Measurements from ENCODE around the gene ZFAND3. TPM values are rescaled to one million over a fixed set of nuclear protein-coding genes. Genes with fewer than 3 reads are reported as not detected.
"Not testable (repeated sequence)": the region's sequence is repeated elsewhere in the genome, so short reads cannot be mapped to it uniquely, and the experiment has no call there.

The ZFAND3 gene
- total RNA-seq, 1 donor from 2014 or later: 89.6 TPM

DNA sequence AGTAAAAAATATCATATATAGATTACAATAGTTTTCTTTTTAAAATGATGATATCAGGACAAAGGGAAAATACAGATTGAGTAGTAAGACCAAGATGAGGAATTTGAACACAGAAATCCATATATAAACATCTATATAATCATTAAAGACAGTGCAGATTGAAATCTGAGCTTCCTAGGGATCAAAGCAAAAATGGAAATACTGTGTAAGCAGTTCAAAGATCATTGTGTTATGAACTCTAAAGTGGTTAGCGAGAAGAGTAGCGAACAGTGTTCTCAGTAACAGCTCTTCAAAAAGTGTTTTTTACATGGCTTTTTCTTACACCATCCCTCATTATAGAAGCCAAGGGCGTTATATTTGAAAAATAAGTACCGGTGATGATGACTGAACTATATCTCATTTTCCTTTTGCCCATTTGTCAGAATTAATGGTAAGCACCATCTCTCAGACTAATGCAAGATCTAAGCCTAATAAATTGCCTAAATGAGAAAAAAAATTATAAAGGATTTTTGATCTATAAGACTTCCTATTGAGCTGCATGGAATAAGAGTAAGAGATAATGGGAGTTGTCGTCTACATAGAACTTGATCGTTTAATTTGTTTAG, 226.3 kb downstream of the ZFAND3 start:
- DNase-seq (ENCODE audit: low spot score): no peak

DNA sequence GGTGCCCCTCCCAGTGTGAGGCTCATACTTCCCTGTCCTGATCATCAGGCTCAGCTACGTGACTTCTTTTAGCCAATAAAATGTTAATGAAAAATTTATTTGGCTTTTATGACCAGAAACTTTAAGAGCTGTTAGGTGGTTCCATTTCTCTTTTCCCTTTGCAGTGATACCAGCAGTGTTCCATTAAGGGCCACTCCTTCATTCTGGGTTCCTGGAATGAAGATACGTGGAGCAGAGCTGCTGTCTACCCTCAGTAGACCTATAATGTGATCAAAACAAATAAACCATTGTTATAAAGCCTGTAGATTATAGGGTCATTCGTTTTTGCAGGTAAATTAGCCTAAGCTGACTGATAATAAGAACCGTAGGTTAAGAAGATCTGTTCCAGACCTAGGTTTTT, 228.0 kb downstream of the ZFAND3 start:
- no peak for DNase-seq (ENCODE audit: low spot score)

DNA sequence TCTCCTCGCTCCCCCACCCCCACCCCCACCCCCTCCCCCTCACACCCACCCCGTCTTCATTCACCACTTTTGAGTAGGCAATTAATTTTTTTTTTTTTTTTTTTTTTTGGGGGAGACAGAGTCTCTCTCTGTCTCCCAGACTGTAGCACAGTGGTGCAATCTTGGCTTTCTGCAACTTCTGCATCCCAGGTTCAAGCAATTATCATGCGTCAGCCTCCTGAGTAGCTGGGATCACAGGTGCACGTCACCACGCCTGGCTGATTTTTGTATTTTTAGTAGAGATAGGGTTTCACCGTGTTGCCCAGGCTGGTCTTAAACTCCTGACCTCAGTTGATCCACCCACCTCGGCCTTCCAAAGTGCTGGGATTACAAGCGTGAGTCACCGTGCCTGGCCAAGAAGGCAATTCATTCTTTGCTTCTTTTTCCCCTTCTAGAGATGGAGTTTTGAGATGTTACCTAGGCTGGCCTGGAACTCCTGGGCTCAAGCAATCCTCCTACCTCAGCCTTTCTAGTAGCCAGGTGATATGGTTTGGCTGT, 230.4 kb downstream of the ZFAND3 start:
- DNase-seq (ENCODE audit: low spot score): not testable (repeated sequence)

DNA sequence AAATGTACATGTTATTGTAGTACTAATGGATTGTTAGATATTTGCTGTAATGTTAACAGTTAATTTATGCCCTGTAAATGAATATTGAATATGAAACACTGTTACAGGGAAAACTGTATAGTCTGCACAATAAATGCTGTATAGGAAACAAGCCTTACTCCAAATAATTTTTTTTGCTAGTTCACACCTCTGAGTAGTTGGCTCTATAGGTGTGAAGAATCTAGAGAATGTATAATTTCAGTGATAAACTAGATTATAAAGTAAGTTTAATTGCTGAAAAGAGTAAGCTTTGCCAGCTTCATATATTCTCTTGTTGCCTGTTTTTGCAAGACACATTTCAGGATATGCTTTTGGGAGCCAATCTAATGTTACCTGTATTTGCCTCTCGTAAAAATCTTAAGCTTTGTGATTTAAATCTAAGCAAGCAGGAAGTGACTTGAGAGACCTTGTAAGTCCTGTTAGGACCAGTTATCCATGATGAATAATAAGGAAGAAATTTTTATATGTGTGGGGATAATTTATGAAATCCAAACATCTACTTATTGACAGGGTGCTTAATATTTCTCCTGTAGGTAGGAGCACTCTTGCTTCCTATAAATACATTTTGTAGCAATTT, 232.4 kb downstream of the ZFAND3 start:
- no peak for DNase-seq (ENCODE audit: low spot score)

DNA sequence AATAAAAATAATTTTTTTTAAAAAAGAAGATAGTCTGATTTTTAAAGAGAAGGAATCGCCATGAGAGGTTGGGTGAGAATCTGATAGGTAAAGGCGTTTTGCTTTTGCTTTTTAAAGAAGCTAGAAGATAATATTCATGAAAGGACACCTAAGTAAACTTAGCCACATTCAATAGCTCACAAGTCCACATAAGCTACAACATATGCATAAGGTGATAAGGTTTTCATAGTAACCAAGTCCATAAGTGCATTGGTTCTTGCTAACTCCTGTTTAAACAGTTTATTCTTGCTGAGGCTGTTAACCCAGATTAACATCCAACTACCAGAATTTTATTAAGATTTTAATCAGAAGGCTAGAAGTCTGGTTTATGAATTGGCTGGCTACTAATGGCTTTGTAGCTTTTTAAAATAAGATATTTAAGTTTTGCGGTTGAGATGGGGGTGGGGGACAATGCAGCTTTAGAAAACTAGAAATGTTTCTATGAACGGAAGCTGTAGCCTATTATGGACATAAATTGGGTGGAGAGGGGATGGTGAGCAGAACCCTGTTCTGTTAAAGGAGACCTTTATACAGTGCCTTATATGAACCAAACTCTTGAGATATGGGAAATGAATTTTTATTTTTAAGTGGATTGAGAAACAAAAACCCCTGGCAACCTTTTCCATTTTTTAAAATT, 235.1 kb downstream of the ZFAND3 start:
- no peak for DNase-seq (ENCODE audit: low spot score)

DNA sequence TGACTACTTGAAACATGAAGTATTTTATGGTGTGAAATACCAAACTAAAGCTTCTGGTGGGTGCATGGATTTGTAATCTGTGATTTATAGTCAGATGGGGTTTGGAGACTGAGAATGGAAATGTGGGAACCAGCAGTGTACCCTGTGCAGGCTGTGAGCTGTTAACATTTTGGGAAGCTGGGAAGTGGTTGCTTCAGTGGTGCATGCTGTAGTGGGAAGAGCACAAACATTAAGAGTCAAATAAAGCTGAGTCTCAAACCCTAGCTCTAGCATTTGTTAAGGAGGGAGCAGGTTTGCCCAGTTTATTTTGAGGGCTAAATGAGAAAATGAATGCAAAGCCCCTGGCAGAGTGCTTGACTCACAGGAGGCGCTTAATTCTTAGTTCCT, 235.7 kb downstream of the ZFAND3 start:
- no peak for DNase-seq (ENCODE audit: low spot score)

DNA sequence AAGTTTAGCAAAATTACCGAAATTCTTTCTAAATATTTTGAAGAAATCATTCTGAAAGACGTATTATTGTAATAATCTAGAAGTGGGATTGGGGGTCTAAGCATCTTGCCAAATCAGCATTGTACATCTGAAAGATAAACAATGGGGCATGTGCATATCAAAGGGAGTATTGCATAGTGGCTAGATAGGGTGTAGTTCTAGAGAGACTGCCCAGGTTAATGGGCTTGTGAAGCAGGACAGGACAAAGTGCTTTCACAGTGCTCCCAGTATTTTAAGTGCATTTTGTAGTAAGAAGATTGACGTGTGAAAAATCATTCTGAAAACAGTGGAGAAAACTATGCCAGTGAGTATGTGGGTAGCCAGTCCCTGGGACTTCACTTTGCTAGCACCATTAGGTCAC, 236.8 kb downstream of the ZFAND3 start:
- DNase-seq (ENCODE audit: low spot score): no peak

DNA sequence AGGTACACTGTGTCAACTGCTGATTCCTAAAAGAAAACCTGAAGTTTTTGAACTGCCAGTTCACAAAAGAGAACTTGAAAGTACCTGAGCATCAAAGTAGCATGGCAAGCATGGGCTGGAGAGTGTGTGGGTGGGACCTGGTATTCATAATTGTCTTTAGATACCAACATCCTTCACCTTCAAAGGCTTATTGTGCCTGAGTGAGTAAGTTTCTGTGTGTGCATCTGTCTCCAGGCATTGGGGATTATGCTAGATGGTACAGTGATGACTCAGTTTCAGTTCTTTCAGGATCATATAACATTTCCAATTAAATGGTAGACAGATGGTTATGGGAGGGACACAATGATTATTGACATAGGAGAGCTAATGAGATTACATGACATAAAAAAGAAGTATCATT, 238.5 kb downstream of the ZFAND3 start:
- DNase-seq (ENCODE audit: low spot score): no peak

DNA sequence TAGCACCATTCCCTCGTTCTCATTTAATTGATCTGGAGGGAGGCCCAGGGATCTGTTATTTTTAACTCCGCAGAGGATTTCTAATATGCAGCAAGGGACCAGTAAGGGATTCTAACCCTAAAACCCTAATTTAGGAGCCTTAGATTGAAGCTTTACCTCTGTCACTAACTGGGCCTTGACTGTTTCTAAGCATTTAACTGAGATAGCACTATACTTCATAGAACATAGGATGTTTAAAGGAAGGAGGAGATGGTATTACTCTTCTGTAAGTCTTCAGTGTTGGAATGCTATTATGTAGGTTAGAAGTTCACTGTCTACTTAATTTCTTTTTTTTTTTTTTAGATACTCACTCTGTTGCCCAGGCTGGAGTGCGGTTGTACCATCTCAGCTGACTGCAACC, 242.5 kb downstream of the ZFAND3 start:
- no peak for DNase-seq (ENCODE audit: low spot score)

DNA sequence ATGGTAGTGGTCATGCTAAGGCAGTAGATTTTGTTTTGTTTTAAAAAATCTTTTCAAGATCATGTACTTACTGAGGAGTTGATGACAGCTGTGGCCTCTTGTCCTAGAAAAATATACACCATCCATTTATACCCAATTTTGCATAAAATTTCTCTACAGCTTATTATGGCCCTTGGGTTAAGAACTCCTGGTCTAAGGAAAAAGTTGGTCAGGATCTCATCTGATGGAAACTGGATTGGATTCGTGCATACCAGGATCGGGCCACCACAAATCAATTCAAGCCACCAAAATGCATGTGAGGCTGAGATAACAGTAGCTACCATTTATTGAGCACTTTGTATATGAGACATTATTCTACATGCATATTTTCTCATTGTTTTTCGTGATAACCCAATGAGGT, 244.4 kb downstream of the ZFAND3 start:
- no peak for DNase-seq (ENCODE audit: low spot score)

DNA sequence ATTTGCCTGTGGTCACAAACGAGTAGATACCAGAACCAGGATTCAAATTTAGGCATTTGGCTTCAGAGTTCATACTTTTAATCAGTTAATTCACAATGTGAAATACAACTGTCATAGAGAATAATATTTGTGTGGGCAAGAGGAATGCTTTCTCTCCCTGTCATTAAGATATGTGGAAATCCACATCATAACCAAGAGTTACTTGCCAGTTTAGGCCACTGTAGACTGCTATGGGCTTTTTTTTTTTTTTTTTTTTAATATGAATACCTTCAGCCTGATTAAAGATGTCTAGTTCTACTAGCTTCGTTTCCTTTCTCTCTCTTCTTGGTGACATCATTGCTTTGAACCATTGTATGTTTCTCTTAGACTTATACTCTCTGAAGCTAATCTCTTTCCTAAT, 244.9 kb downstream of the ZFAND3 start:
- no peak for DNase-seq (ENCODE audit: low spot score)

DNA sequence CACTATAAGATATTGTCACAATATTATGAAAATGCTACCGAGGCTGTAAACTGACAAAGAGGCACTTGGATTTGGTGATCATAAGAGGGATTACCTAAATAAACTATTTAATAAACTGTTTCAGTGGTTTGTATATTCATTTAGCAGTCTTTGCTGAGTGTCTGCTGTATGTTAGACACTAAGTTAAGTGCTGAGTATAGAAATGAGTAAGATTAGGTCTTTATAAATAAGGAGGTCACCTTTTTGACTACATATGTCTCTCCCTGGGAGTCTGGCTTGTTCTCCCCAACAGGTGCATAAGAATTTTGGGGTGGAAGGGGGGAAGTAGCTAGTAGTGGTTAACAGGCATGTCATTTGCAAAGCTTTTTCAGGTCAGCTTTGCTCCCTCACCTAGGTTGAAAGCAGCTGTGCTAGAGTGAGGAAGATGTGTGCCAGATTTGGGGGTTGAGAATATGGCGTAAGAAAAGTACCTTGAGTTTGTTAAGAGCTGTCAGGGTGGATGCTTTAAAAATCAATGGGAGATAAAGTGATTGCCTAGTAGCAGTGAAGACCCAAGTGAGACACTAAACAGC, 246.3 kb downstream of the ZFAND3 start:
- no peak for DNase-seq (ENCODE audit: low spot score)

DNA sequence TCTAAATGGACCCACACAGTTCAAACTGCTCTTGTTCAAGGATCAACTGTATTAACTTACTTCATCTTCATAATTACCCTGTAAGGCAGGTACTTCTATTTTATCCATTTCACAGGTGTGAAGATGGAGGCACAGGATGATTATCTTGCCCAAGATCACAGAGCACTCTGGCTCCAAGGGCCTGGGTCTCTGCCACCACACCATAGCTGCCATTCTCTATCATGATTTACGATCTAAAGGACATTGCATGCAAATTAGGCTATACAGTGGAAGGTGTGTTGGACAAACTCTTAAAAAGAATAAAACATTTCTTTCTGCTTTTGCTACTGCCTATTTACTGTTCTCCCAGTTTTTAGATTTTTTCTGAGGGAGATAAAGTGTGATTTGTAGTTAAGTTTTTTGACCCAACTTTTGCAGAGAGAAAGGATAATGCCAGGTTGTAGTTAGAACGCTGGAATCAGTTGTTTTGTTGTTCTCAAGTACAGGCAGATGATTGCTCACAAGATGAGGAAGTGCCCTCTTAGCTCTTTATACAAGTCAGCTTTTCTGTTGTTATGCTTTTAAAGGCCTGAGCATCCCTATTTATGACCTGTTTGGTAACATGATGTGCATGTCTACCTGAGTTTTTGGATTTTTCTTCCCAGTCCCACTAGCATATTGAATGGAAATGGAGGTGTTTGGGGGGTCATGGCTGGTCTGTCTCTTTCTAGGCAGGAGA, 247.9 kb downstream of the ZFAND3 start:
- no peak for DNase-seq (ENCODE audit: low spot score)

DNA sequence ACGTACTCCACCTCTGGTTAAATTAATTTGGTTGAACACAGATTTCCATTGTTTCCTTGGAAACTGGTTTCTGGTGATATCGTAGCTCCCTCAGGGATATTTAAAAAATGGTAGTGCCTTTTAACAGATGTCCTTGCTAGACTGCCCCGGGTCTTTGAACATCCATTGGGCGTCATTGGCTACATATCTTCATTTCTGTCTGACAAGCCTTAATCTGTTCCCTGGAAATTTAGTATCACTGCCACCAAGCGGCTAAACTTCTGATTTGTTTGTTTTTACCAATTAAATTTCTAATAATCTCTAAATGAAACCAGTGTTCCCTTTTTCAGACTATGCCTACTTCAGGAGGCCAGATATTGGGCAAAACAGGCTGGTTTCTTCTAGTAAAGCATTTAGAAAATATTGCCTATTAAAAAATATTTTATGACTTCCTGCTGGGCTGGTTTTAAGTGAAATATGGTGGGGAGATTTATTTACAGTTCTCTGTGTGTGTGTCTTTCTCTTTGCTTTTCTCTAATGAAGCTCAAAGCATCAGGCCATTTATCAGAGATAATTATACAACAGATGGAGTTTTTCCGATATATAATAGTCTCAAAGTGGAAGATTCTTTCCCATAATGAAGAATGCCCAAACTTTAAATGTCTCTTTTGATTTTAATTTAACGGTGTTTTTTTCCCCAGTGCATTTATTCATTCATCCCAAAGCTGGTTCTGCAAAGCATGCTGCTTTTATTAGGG, 249.5 kb downstream of the ZFAND3 start:
- no peak for DNase-seq (ENCODE audit: low spot score)

DNA sequence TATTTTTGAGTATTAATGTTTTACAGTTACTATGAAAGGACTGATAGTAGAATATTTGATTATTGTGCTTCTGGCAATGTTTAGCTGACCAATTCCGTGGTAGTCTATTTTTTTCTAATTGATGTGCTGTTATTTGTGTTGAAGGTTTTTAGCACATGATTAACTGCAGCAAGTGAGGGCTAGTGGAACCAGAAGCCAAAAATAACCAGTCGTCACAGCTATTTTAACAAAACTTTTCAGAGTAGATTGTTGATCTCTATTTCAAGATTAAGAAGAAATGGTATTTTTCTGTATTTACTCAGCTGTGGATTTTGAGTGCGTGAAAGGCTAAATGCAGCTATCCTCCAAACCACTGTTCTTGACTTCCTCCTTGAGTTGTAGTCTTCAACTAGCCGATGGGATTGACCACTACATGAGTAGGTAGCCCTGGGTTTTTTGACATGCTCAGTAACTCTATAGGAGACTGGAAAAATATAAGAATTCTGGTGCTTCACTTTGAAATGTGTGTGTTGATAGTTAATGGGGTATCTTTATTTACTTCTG, 258.0 kb downstream of the ZFAND3 start:
- DNase-seq (ENCODE audit: low spot score): no peak

DNA sequence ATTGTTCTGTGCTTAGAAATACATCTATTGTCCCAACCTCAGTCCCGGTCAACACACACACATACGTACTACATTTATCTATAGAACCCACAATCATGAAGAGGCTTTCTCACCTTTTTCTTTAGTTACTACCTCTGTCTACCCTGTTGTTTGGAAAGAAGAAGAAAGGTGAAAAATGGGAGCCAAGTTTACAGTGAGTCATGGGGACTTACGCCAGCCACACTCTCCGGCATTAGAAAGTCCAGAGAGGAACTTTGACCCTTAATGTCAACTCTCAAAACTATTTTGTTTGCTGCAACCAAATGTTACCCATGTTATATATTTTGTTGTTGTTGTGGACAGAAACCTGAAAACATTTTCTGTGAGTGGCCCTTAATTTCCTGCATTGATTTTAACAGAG, 259.1 kb downstream of the ZFAND3 start:
- no peak for DNase-seq (ENCODE audit: low spot score)

DNA sequence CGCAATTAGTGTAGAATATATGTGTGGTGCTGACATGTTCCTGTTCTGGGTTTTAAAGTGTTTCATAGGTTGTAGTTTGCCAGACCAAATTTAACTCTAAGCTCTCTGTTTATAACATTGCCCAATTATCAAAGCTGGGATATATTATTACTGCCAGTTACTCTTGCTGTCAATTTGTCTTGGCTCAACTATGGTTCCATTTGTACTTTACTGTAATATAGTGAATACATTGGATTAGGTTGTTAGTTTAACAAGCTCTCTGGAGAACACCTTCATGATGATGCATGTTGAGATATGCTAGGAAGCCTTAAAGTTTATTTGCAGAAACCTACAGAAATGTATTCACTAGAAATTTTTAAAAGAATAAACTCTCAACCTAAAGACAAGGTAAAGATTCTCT, 259.6 kb downstream of the ZFAND3 start:
- DNase-seq (ENCODE audit: low spot score): no peak

DNA sequence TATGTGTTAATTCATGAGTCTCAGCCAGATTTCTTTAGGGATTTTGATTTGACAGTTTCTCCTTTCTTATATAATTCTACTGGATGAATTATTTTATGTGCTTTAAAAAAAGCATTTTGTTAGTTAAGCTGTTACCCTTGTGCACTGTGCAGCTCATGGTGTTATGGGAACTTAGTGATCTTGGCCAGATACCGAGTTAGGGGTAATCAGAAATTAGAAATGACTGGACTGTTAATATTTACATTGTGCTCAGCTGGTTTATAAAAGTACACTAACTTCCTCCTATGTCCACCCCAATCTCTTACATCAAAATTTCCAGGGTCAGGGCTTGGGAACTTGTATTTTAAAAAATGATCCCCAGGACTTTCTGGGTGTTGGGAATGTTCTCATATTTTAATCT, 260.0 kb downstream of the ZFAND3 start:
- DNase-seq (ENCODE audit: low spot score): no peak

DNA sequence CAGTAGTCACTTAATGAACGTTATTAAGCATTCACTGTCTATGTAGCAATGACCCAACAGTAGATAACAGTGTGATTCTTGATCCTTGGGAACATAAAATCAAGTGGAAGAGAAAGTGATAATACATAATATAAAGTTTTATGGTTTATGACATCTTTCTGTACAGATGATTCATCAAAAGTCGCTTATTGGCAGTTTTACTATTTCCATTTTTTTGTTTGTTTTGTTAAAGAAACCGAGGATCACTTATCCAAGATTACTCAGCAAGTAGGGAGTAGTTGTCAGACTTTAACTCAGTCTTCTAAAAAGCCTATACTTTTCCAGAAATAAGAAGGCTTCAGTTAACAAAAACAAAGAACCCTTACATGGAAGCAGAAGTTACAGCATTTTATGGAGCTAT, 260.8 kb downstream of the ZFAND3 start:
- no peak for DNase-seq (ENCODE audit: low spot score)

DNA sequence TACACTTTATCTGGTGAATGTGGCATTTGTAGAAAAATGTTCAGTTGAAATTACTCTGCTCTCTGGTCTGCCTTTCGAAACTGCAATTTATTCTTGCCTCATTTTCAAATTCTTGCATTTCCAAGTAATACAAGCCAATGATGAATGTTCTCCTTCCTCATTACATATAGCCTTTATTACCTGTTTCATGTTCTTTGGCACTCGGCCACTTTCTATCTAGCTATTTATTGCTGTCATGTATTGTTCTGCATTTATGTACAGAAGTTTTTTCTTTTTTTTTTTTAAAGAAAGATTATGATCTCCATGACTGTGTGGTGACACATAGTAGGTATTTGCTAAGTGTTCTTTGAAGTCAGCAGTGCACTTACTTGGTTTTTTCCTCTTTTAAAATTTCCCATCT, 261.4 kb downstream of the ZFAND3 start:
- no peak for DNase-seq (ENCODE audit: low spot score)

DNA sequence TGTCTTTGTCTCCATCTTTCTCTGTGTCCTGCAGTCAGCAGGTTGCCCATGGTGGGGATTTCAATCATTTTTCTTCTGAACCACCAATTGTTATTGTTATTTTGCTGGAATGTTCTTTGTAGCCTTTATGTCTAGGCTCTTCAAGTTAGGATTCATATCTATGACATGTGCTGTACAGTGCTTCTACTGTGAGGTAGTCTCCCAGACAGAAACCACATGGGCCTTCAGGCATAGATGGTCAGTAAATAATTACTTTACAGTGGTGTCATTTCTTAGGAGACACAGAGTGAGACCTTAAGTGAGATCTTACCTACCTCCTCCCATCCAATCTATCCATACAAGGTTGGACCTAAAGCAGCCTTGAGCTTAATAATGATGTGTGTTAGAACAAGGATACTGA, 265.5 kb downstream of the ZFAND3 start:
- DNase-seq (ENCODE audit: low spot score): no peak
